Measurements from ENCODE around the gene ZNF106.

The ZNF106 gene

GRCh38 chr15:42502477-42502876, 11.5 kb upstream of the ZNF106 start:
- H3K27me3 ChIP-seq (ENCODE audit: control insufficient read depth in 2 of 2, insufficient read depth in 2 of 2, low read length in 2 of 2), result no peaks in the 10 kb centered on the region
- H3K9ac ChIP-seq (ENCODE audit: low read depth in 1 of 2, low read length in 2 of 2), result no peak overlapping the region
- no peak overlapping the region for H3K4me3 ChIP-seq (ENCODE audit: low read length in 2 of 2)
- no peaks in the 10 kb centered on the region for H3K9me3 ChIP-seq (ENCODE audit: control insufficient read depth in 2 of 2, low read length in 2 of 2)
- H3K36me3 ChIP-seq (ENCODE audit: control insufficient read depth in 2 of 2, insufficient read depth in 2 of 2, low read length in 2 of 2), result no peaks in the 10 kb centered on the region
- no peak overlapping the region for H3K27ac ChIP-seq (ENCODE audit: low read depth in 2 of 2, low read length in 2 of 2)
- H3K4me1 ChIP-seq (ENCODE audit: control insufficient read depth in 2 of 2, insufficient read depth in 2 of 2, low read length in 2 of 2), result peaks cover 13 to 15% of the 10 kb centered on the region in 2 donors

- Histone ChIP-seq H3K4me1 (ENCODE audit: control insufficient read depth in 2 of 2, insufficient read depth in 2 of 2, low read length in 2 of 2) (peaks cover 18% of the 10 kb centered on the region in 2 donors), H3K9me3 (ENCODE audit: control insufficient read depth in 2 of 2, low read length in 2 of 2) (no peaks in the 10 kb centered on the region)
Measured at GRCh38 chr15:42499858-42500609, 9.1 kb upstream of the ZNF106 start.

GRCh38 chr15:42498212-42499068, 7.5 kb upstream of the ZNF106 start:
- peak overlapping the region in 1 of 2 donors; percentile 5 for H3K27ac ChIP-seq (ENCODE audit: low read depth in 2 of 2, low read length in 2 of 2)
- no peak overlapping the region for H3K9ac ChIP-seq (ENCODE audit: low read depth in 1 of 2, low read length in 2 of 2)
- H3K4me3 ChIP-seq (ENCODE audit: low read length in 2 of 2), result no peak overlapping the region
- H3K9me3 ChIP-seq (ENCODE audit: control insufficient read depth in 2 of 2, low read length in 2 of 2), result no peaks in the 10 kb centered on the region
- peaks cover 20 to 25% of the 10 kb centered on the region in 2 donors for H3K4me1 ChIP-seq (ENCODE audit: control insufficient read depth in 2 of 2, insufficient read depth in 2 of 2, low read length in 2 of 2)
- H3K27me3 ChIP-seq (ENCODE audit: control insufficient read depth in 2 of 2, insufficient read depth in 2 of 2, low read length in 2 of 2), result no peaks in the 10 kb centered on the region
- H3K36me3 ChIP-seq (ENCODE audit: control insufficient read depth in 2 of 2, insufficient read depth in 2 of 2, low read length in 2 of 2), result no peaks in the 10 kb centered on the region

More at GRCh38 chr15:42499858-42500609, 9.1 kb upstream of the ZNF106 start:
- Histone ChIP-seq H3K36me3 (ENCODE audit: control insufficient read depth in 2 of 2, insufficient read depth in 2 of 2, low read length in 2 of 2) (no peaks in the 10 kb centered on the region), H3K27ac (ENCODE audit: low read depth in 2 of 2, low read length in 2 of 2) (peak overlapping the region in 1 of 2 donors; percentile 38), H3K4me3 (ENCODE audit: low read length in 2 of 2) (no peak overlapping the region), H3K9ac (ENCODE audit: low read depth in 1 of 2, low read length in 2 of 2) (no peak overlapping the region), H3K27me3 (ENCODE audit: control insufficient read depth in 2 of 2, insufficient read depth in 2 of 2, low read length in 2 of 2) (no peaks in the 10 kb centered on the region)

- Histone ChIP-seq H3K9me3 (ENCODE audit: control insufficient read depth in 2 of 2, low read length in 2 of 2) (no peaks in the 10 kb centered on the region), H3K27me3 (ENCODE audit: control insufficient read depth in 2 of 2, insufficient read depth in 2 of 2, low read length in 2 of 2) (no peaks in the 10 kb centered on the region), H3K4me3 (ENCODE audit: low read length in 2 of 2) (peak within 1 kb of the TSS; percentile 77 to 92), H3K4me1 (ENCODE audit: control insufficient read depth in 2 of 2, insufficient read depth in 2 of 2, low read length in 2 of 2) (peaks cover 23 to 29% of the 10 kb centered on the region in 2 donors), H3K36me3 (ENCODE audit: control insufficient read depth in 2 of 2, insufficient read depth in 2 of 2, low read length in 2 of 2) (no peaks in the 10 kb centered on the region), H3K27ac (ENCODE audit: low read depth in 2 of 2, low read length in 2 of 2) (peak within 1 kb of the TSS; percentile 83 to 87), H3K9ac (ENCODE audit: low read depth in 1 of 2, low read length in 2 of 2) (peak within 1 kb of the TSS; percentile 81 to 96)
Measured at GRCh38 chr15:42495361-42496212, 4.6 kb upstream of the ZNF106 start, which contains the start of gene SNAP23. TSS of gene SNAP23 (plus strand) at chr15:42495634. CDS start at chr15:42511847, 16,213 bp downstream.

GRCh38 chr15:42494998-42495360, 4.0 kb upstream of the ZNF106 start:
- Histone ChIP-seq H3K9ac (ENCODE audit: low read depth in 1 of 2, low read length in 2 of 2) (peak overlapping the region; percentile 81 to 96), H3K4me1 (ENCODE audit: control insufficient read depth in 2 of 2, insufficient read depth in 2 of 2, low read length in 2 of 2) (peaks cover 22 to 29% of the 10 kb centered on the region in 2 donors), H3K36me3 (ENCODE audit: control insufficient read depth in 2 of 2, insufficient read depth in 2 of 2, low read length in 2 of 2) (no peaks in the 10 kb centered on the region), H3K27me3 (ENCODE audit: control insufficient read depth in 2 of 2, insufficient read depth in 2 of 2, low read length in 2 of 2) (no peaks in the 10 kb centered on the region), H3K4me3 (ENCODE audit: low read length in 2 of 2) (peak overlapping the region; percentile 77 to 92), H3K27ac (ENCODE audit: low read depth in 2 of 2, low read length in 2 of 2) (peak overlapping the region; percentile 83 to 87), H3K9me3 (ENCODE audit: control insufficient read depth in 2 of 2, low read length in 2 of 2) (no peaks in the 10 kb centered on the region)

GRCh38 chr15:42493679-42494078, 2.7 kb upstream of the ZNF106 start:
- peaks cover 14 to 19% of the 10 kb centered on the region in 2 donors for H3K4me1 ChIP-seq (ENCODE audit: control insufficient read depth in 2 of 2, insufficient read depth in 2 of 2, low read length in 2 of 2)
- no peaks in the 10 kb centered on the region for H3K36me3 ChIP-seq (ENCODE audit: control insufficient read depth in 2 of 2, insufficient read depth in 2 of 2, low read length in 2 of 2)
- H3K4me3 ChIP-seq (ENCODE audit: low read length in 2 of 2), result peak overlapping the region in 1 of 2 donors; percentile 4
- H3K27me3 ChIP-seq (ENCODE audit: control insufficient read depth in 2 of 2, insufficient read depth in 2 of 2, low read length in 2 of 2), result no peaks in the 10 kb centered on the region
- peak overlapping the region; percentile 62 to 87 for H3K27ac ChIP-seq (ENCODE audit: low read depth in 2 of 2, low read length in 2 of 2)
- no peak overlapping the region for H3K9ac ChIP-seq (ENCODE audit: low read depth in 1 of 2, low read length in 2 of 2)
- H3K9me3 ChIP-seq (ENCODE audit: control insufficient read depth in 2 of 2, low read length in 2 of 2), result no peaks in the 10 kb centered on the region

GRCh38 chr15:42491539-42492225, 741 bp upstream of the ZNF106 start:
- no peaks in the 10 kb centered on the region for H3K9me3 ChIP-seq (ENCODE audit: control insufficient read depth in 2 of 2, low read length in 2 of 2)
- peak overlapping the region; percentile 96 to 98 for H3K9ac ChIP-seq (ENCODE audit: low read depth in 1 of 2, low read length in 2 of 2)
- H3K27me3 ChIP-seq (ENCODE audit: control insufficient read depth in 2 of 2, insufficient read depth in 2 of 2, low read length in 2 of 2), result no peaks in the 10 kb centered on the region
- H3K4me3 ChIP-seq (ENCODE audit: low read length in 2 of 2), result peak overlapping the region; percentile 96 to 98
- no peaks in the 10 kb centered on the region for H3K36me3 ChIP-seq (ENCODE audit: control insufficient read depth in 2 of 2, insufficient read depth in 2 of 2, low read length in 2 of 2)
- H3K4me1 ChIP-seq (ENCODE audit: control insufficient read depth in 2 of 2, insufficient read depth in 2 of 2, low read length in 2 of 2), result peaks cover 10 to 14% of the 10 kb centered on the region in 2 donors
- H3K27ac ChIP-seq (ENCODE audit: low read depth in 2 of 2, low read length in 2 of 2), result peak overlapping the region; percentile 91 to 92

GRCh38 chr15:42490291-42490670, 660 bp downstream of the ZNF106 start:
- peak overlapping the region; percentile 96 to 98 for H3K9ac ChIP-seq (ENCODE audit: low read depth in 1 of 2, low read length in 2 of 2)
- H3K27ac ChIP-seq (ENCODE audit: low read depth in 2 of 2, low read length in 2 of 2), result peak overlapping the region; percentile 91 to 92
- no peaks in the 10 kb centered on the region for H3K27me3 ChIP-seq (ENCODE audit: control insufficient read depth in 2 of 2, insufficient read depth in 2 of 2, low read length in 2 of 2)

GRCh38 chr15:42483677-42484076, 7.3 kb downstream of the ZNF106 start:
- Histone ChIP-seq H3K27me3 (ENCODE audit: control insufficient read depth in 2 of 2, insufficient read depth in 2 of 2, low read length in 2 of 2) (no peaks in the 10 kb centered on the region), H3K9ac (ENCODE audit: low read depth in 1 of 2, low read length in 2 of 2) (no peak overlapping the region), H3K36me3 (ENCODE audit: control insufficient read depth in 2 of 2, insufficient read depth in 2 of 2, low read length in 2 of 2) (peaks cover 0 to 2% of the 10 kb centered on the region in 2 donors), H3K27ac (ENCODE audit: low read depth in 2 of 2, low read length in 2 of 2) (no peak overlapping the region), H3K4me3 (ENCODE audit: low read length in 2 of 2) (no peak overlapping the region), H3K4me1 (ENCODE audit: control insufficient read depth in 2 of 2, insufficient read depth in 2 of 2, low read length in 2 of 2) (no peaks in the 10 kb centered on the region), H3K9me3 (ENCODE audit: control insufficient read depth in 2 of 2, low read length in 2 of 2) (no peaks in the 10 kb centered on the region)

More at GRCh38 chr15:42490291-42490670, 660 bp downstream of the ZNF106 start:
- Histone ChIP-seq H3K4me3 (ENCODE audit: low read length in 2 of 2) (peak overlapping the region; percentile 96 to 98), H3K9me3 (ENCODE audit: control insufficient read depth in 2 of 2, low read length in 2 of 2) (no peaks in the 10 kb centered on the region), H3K36me3 (ENCODE audit: control insufficient read depth in 2 of 2, insufficient read depth in 2 of 2, low read length in 2 of 2) (no peaks in the 10 kb centered on the region), H3K4me1 (ENCODE audit: control insufficient read depth in 2 of 2, insufficient read depth in 2 of 2, low read length in 2 of 2) (peaks cover 5 to 11% of the 10 kb centered on the region in 2 donors)
